Measurements from ENCODE around the gene SSB.

The SSB gene

GRCh38 chr2:169761251-169761969, 37.3 kb upstream of the SSB start:
- Histone ChIP-seq H4K20me1 (ENCODE audit: insufficient read depth, low read length) (no peaks in the 10 kb centered on the region), H3K79me2 (ENCODE audit: low read length) (no peaks in the 10 kb centered on the region), H3F3A (ENCODE audit: insufficient read depth, low read length) (no peaks in the 10 kb centered on the region), H3K27ac (ENCODE audit: low read length) (no peak overlapping the region), H3K4me2 (ENCODE audit: low read depth, low read length) (no peak overlapping the region), H3K4me1 (ENCODE audit: low read length) (no peaks in the 10 kb centered on the region), H3K9me3 (replicated peaks; ENCODE audit: insufficient read depth, low read length) (no peaks in the 10 kb centered on the region), H2AFZ (ENCODE audit: low read length) (no peak overlapping the region), H3K9me2 (replicated peaks; ENCODE audit: insufficient read depth, low read length) (no peaks in the 10 kb centered on the region), H3K27me3 (replicated peaks; ENCODE audit: insufficient read depth, low read length) (no peaks in the 10 kb centered on the region), H3K4me3 (ENCODE audit: low read length) (no peak overlapping the region), H3K36me3 (replicated peaks; ENCODE audit: insufficient read depth, low read length) (no peaks in the 10 kb centered on the region), H3K9ac (ENCODE audit: low read length) (no peak overlapping the region)
- TF ChIP-seq CTCF (IDR thresholded peaks at IDR 0.05; ENCODE audit: low read length) (no peak), EZH2phosphoT487 (IDR thresholded peaks at IDR 0.05; ENCODE audit: low read length) (no peak), EZH2 (optimal IDR thresholded peaks at IDR 0.05; ENCODE audit: low read depth, low read length) (no peak)
- DNase-seq: no peak

GRCh38 chr2:169761970-169762292, 36.7 kb upstream of the SSB start:
- H3K27me3 ChIP-seq (replicated peaks; ENCODE audit: insufficient read depth, low read length): no peaks in the 10 kb centered on the region
- no peaks in the 10 kb centered on the region for H4K20me1 ChIP-seq (ENCODE audit: insufficient read depth, low read length)
- no peaks in the 10 kb centered on the region for H3K4me1 ChIP-seq (ENCODE audit: low read length)
- H3K9ac ChIP-seq (ENCODE audit: low read length): no peak overlapping the region
- TF ChIP-seq EZH2 (optimal IDR thresholded peaks at IDR 0.05; ENCODE audit: low read depth, low read length): no peak
- no peak for TF ChIP-seq EZH2phosphoT487 (IDR thresholded peaks at IDR 0.05; ENCODE audit: low read length)
- TF ChIP-seq CTCF (IDR thresholded peaks at IDR 0.05; ENCODE audit: low read length): no peak
- no peak for DNase-seq
- no peaks in the 10 kb centered on the region for H3K9me3 ChIP-seq (replicated peaks; ENCODE audit: insufficient read depth, low read length)
- no peak overlapping the region for H2AFZ ChIP-seq (ENCODE audit: low read length)
- H3F3A ChIP-seq (ENCODE audit: insufficient read depth, low read length): no peaks in the 10 kb centered on the region
- no peaks in the 10 kb centered on the region for H3K9me2 ChIP-seq (replicated peaks; ENCODE audit: insufficient read depth, low read length)
- no peak overlapping the region for H3K27ac ChIP-seq (ENCODE audit: low read length)
- no peaks in the 10 kb centered on the region for H3K79me2 ChIP-seq (ENCODE audit: low read length)
- H3K4me3 ChIP-seq (ENCODE audit: low read length): no peak overlapping the region
- H3K36me3 ChIP-seq (replicated peaks; ENCODE audit: insufficient read depth, low read length): no peaks in the 10 kb centered on the region
- H3K4me2 ChIP-seq (ENCODE audit: low read depth, low read length): no peak overlapping the region

- Histone ChIP-seq H3K4me2 (ENCODE audit: low read depth, low read length) (no peak overlapping the region), H3K36me3 (replicated peaks; ENCODE audit: insufficient read depth, low read length) (no peaks in the 10 kb centered on the region), H3K9ac (ENCODE audit: low read length) (no peak overlapping the region), H3K27me3 (replicated peaks; ENCODE audit: insufficient read depth, low read length) (peaks cover 23% of the 10 kb centered on the region), H3F3A (ENCODE audit: insufficient read depth, low read length) (no peaks in the 10 kb centered on the region), H4K20me1 (ENCODE audit: insufficient read depth, low read length) (no peaks in the 10 kb centered on the region), H3K9me2 (replicated peaks; ENCODE audit: insufficient read depth, low read length) (no peaks in the 10 kb centered on the region), H3K4me1 (ENCODE audit: low read length) (no peaks in the 10 kb centered on the region), H3K9me3 (replicated peaks; ENCODE audit: insufficient read depth, low read length) (no peaks in the 10 kb centered on the region), H3K4me3 (ENCODE audit: low read length) (no peak overlapping the region), H3K27ac (ENCODE audit: low read length) (no peak overlapping the region), H3K79me2 (ENCODE audit: low read length) (no peaks in the 10 kb centered on the region), H2AFZ (ENCODE audit: low read length) (no peak overlapping the region)
- DNase-seq: no peak
- TF ChIP-seq CTCF (IDR thresholded peaks at IDR 0.05; ENCODE audit: low read length): no peak
- TF ChIP-seq EZH2phosphoT487 (IDR thresholded peaks at IDR 0.05; ENCODE audit: low read length): no peak
- TF ChIP-seq EZH2 (optimal IDR thresholded peaks at IDR 0.05; ENCODE audit: low read depth, low read length): no peak
Observed at GRCh38 chr2:169765523-169765922, 33.1 kb upstream of the SSB start.
